HFFc6 (cell line): ENCODE results near the gene KRT84. TPM values are rescaled to one million over a fixed set of nuclear protein-coding genes. Genes with fewer than 3 reads are reported as not detected.

ENCODE experiments used
- DNase-seq: peaks from one replicate; pipeline ENCODE4 v3.0.0-alpha.2; 2018
- H3K27ac Mint-ChIP-seq: 2 replicates; pipeline ENCODE4 v1.8.0; 2020; ENCODE audit warnings: mild to moderate bottlenecking, mixed read lengths
- H3K27me3 Mint-ChIP-seq: 2 replicates; pipeline ENCODE4 v1.8.0; 2021; ENCODE audit warnings: mild to moderate bottlenecking, moderate library complexity, mixed read lengths; ENCODE audit not compliant: insufficient read depth
- H3K36me3 Mint-ChIP-seq: 2 replicates; pipeline ENCODE4 v1.8.0; 2021; ENCODE audit warnings: low read depth, mixed read lengths
- H3K4me1 Mint-ChIP-seq: 2 replicates; pipeline ENCODE4 v1.8.0; 2020; ENCODE audit warnings: low read depth, mixed read lengths
- H3K4me3 Mint-ChIP-seq: 2 replicates; pipeline ENCODE4 v1.8.0; 2020; ENCODE audit warnings: mild to moderate bottlenecking, moderate library complexity, mixed read lengths
- H3K9me3 Mint-ChIP-seq: 2 replicates; pipeline ENCODE4 v1.8.0; 2020; ENCODE audit warnings: mild to moderate bottlenecking, mixed read lengths
- total RNA-seq, 6 experiments: library from RNA; stranded (reverse); fragmentation: NEBNext Ultra II Directional; extraction: Animal tissue kit (Norgen Biotek cat#: 25700); gene quantifications; 2 replicates in 1 of 6; 3 replicates in 5 of 6; pipeline ENCODE4 v1.2.3, GENCODE V29; 2021
- TF ChIP-seq, protein P1 (sequence below): fragments of 200-600 bp; sonication (generic); IDR thresholded peaks from 2 replicates; pipeline ENCODE4 v1.5.0; 2021; ENCODE audit warnings: antibody characterized with exemption, mild to moderate bottlenecking

Gene KRT84
- total RNA-seq, 6 experiments from 2014 or later = not detected

DNA sequence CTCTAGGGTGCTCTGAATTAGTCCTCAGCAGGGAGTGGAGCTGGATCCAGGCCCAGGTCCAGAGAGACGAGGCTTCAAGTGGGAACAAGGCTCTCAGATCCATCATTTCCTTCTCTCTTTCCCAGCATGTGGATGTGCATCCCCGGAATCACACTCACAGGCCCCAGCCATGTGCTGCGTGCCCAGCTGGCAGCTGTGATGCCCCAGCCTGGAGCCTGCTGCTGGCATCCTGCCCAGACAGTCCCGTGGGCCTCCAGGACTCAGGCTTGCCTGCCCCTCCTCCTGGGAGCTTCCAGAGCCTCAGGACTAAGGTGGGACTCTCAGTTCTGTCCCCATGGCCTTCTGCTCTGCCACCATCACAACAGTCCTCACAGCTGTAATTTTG is 6.2 kb upstream of the KRT84 start:
- H3K9me3 Mint-ChIP-seq = no peaks in the 10 kb centered on the region
- DNase-seq = no peak

DNA sequence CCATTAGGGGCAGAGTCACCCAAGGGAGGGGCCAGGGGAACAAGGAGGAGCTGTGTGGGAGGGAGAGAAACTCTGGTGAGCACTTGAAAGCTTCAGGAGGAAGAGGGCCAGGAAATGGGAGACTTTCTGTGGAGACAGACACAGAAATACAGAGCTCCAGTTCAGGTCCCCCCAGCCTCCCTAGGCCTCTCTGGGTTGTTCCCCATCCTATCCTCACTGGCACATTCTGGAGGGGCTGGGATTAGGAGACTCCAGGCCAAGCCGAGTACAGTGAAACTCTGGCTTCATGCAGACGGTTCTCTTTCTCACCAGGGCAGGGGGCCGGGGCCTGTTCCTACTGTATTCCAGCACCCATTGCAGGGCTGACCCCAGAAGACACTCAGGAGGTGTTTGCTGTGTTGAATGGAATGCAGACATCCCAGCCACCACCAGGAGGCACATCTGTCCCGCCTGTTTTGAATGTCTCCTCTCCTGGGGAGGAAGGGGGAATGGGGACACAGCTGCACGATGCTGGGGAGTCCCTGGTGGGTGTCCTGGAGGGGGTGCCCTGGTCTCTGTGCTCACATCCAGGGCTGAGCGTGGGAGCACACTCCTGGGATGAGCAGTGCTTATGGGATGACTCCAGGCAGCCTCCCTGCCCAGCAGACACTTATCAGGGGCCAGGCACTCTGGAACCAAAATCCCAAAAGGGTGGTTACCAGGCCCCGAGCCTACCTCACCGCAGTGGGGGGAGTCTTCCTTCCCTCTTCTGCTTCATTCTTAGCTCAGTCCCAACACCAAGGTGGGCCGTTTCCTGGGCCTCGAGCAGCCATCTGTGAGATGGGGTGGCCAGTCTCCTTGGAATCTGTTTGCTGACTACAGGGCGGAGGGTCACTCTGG is 5.5 kb upstream of the KRT84 start:
- Mint-ChIP-seq H3K9me3 (no peaks in the 10 kb centered on the region), H3K4me3 (no peak overlapping the region), H3K4me1 (no peaks in the 10 kb centered on the region), H3K27me3 (peaks cover 23% of the 10 kb centered on the region), H3K27ac (no peak overlapping the region), H3K36me3 (no peaks in the 10 kb centered on the region)
- TF ChIP-seq, protein P1, sequence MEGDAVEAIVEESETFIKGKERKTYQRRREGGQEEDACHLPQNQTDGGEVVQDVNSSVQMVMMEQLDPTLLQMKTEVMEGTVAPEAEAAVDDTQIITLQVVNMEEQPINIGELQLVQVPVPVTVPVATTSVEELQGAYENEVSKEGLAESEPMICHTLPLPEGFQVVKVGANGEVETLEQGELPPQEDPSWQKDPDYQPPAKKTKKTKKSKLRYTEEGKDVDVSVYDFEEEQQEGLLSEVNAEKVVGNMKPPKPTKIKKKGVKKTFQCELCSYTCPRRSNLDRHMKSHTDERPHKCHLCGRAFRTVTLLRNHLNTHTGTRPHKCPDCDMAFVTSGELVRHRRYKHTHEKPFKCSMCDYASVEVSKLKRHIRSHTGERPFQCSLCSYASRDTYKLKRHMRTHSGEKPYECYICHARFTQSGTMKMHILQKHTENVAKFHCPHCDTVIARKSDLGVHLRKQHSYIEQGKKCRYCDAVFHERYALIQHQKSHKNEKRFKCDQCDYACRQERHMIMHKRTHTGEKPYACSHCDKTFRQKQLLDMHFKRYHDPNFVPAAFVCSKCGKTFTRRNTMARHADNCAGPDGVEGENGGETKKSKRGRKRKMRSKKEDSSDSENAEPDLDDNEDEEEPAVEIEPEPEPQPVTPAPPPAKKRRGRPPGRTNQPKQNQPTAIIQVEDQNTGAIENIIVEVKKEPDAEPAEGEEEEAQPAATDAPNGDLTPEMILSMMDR = peak; percentile 85
- DNase-seq = no peak

More for the DNA sequence above, 6.2 kb upstream of the KRT84 start:
- Mint-ChIP-seq H3K4me1 (no peaks in the 10 kb centered on the region), H3K27me3 (peaks cover 27% of the 10 kb centered on the region), H3K36me3 (no peaks in the 10 kb centered on the region), H3K4me3 (no peak overlapping the region), H3K27ac (no peak overlapping the region)
- TF ChIP-seq, protein P1 = no peak

DNA sequence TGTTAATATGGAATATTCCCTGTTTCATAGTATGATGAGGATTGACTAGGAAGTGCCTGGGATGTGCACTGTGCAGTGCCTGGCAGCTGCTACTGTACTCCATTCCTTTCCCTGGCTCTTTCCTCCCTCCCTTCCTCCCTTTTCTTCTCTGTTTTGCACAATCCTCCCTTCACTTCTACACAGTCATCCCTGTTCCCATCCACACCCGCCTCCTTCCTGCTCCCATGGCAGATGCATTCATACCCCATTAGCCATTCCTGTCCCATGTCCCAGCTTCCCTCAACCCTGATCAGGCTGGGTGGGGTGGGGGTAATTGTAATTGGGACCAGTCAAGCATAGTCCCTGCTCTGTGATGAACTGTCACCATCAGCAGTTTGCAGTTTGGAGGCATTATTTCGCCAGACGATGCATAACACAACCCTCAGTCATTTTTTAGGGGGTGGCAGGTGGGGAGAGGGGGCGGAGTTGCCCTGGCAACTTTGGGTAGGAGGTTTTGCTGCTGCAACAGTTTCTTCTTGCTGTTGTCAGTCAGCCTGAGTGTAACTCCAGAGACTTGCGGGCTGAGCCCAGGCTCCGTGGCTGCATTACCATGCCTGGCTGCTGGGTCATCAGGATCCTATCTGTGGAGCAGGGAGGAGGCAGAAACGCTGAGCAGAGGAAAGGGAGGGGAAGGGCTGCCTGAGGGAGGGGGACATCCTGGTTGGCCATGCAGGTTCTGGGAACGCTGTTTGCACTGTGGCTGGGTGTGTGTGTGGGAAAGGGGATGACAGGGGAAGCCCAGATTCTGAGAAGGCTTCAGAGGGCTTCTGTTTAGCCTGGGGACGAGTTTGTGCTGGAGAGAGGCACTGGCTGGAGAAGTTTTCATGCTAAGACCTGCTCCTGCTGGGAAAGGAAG is 4.1 kb upstream of the KRT84 start:
- Mint-ChIP-seq H3K27ac (no peak overlapping the region), H3K4me3 (no peak overlapping the region), H3K4me1 (no peaks in the 10 kb centered on the region), H3K27me3 (peaks cover 22% of the 10 kb centered on the region), H3K36me3 (no peaks in the 10 kb centered on the region), H3K9me3 (no peaks in the 10 kb centered on the region)
- DNase-seq = peak; percentile 8
- TF ChIP-seq, protein P1 = no peak

DNA sequence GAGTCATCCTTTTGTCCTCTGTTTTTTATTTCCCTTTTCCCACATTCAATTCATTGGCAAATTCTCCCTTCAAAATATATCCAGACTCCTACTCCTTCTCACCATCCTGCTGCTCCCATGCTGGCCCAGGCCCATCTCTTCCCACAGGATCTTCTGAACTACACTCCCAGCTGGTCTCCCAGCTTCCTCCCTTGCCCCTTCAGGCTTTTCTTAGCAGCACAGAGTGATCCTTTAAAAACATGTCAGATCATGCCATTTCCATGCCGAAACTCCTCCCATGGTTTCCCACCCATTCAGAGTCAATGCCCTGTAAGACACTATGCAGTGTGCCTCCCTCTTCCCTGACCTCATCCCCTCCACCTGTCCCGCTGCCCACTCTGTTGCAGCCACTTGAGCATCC is 2.4 kb upstream of the KRT84 start:
- Mint-ChIP-seq H3K27me3 (peaks cover 21% of the 10 kb centered on the region), H3K4me3 (no peak overlapping the region), H3K27ac (no peak overlapping the region), H3K9me3 (no peaks in the 10 kb centered on the region), H3K4me1 (no peaks in the 10 kb centered on the region), H3K36me3 (no peaks in the 10 kb centered on the region)
- TF ChIP-seq, protein P1 = no peak
- DNase-seq = no peak

DNA sequence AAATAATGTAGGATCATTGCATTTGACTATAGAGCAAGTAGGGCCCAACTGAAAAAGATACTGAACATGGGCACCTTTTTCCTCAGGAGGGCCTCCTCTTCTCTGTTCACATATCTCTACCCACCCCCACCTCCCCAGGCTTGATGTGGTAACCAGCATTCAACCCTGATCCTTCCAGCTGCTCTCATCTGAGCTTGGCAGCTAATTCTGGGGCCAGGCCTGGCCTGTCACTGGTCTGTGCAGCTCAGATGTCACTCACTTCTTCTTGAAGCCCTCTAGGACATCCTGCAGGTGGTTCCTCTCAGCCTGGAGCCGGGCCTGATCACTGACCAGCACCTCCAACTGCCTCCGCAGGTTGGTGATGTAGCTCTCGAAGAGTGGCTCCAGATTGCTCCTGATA is 2.1 kb downstream of the KRT84 start:
- DNase-seq = no peak
- H3K4me1 Mint-ChIP-seq = no peaks in the 10 kb centered on the region
- H3K36me3 Mint-ChIP-seq = no peaks in the 10 kb centered on the region
- H3K27ac Mint-ChIP-seq = no peak overlapping the region
- TF ChIP-seq, protein P1 = no peak
- H3K4me3 Mint-ChIP-seq = no peak overlapping the region
- H3K9me3 Mint-ChIP-seq = no peaks in the 10 kb centered on the region
- peaks cover 31% of the 10 kb centered on the region for H3K27me3 Mint-ChIP-seq
